ENCODE data around the gene CTSS. TPM values are rescaled to one million over a fixed set of nuclear protein-coding genes. Genes with fewer than 3 reads are reported as not detected.
A peak's percentile ranks its signal among the peaks of the same experiment; 100 is the strongest.

Gene CTSS
- total and polyA plus RNA-seq, 2 experiments from 2014 or later, result 5.2 to 10.4 TPM

- Histone ChIP-seq H3K4me1 (ENCODE audit: insufficient read depth) (no peaks in the 10 kb centered on the region), H3K9me3 (ENCODE audit: low read depth) (no peaks in the 10 kb centered on the region), H3K36me3 (replicated peaks; ENCODE audit: insufficient read depth, low read depth) (no peaks in the 10 kb centered on the region), H3K27me3 (no peaks in the 10 kb centered on the region), H2AFZ (peak within 1 kb of the TSS; percentile 59), H3K79me2 (peaks cover 25% of the 10 kb centered on the region), H4K20me1 (ENCODE audit: insufficient read depth, poor library complexity, severe bottlenecking) (no peaks in the 10 kb centered on the region), H3K4me3 (peak within 1 kb of the TSS; percentile 38), H3K9me2 (replicated peaks; ENCODE audit: insufficient read depth) (no peaks in the 10 kb centered on the region), H3K27ac (peak within 1 kb of the TSS; percentile 29), H3K4me2 (peak within 1 kb of the TSS; percentile 83)
- WGBS (ENCODE audit: low lambda C conversion rate, missing lambda C conversion rate), result 7% methylated on average over 18 of the region's 18 CpGs
- DNase-seq (ENCODE audit: low spot score), result peak; percentile 95
- TF ChIP-seq EZH2 (IDR thresholded peaks at IDR 0.05; ENCODE audit: borderline replicate concordance) (no peak), CTCF (IDR thresholded peaks at IDR 0.05; ENCODE audit: poor library complexity) (no peak), EZH2phosphoT487 (IDR thresholded peaks at IDR 0.05; ENCODE audit: low read depth, severe bottlenecking, unreplicated experiment) (no peak)
These were observed 68.3 kb downstream of the CTSS start, which contains the start of gene GOLPH3L for GRCh38 chr1:150696995-150697927. Gene GOLPH3L (minus strand): TSS chr1:150697154. CDS start chr1:150694838, 2,316 bp downstream.

- DNase-seq (ENCODE audit: low spot score), result peak; percentile 4
- Histone ChIP-seq H3K79me2 (peaks cover 25% of the 10 kb centered on the region), H3K27ac (peak overlapping the region; percentile 29), H3K4me3 (peak overlapping the region; percentile 38), H3K4me2 (peak overlapping the region; percentile 83), H3K9me2 (replicated peaks; ENCODE audit: insufficient read depth) (no peaks in the 10 kb centered on the region), H3K4me1 (ENCODE audit: insufficient read depth) (no peaks in the 10 kb centered on the region), H4K20me1 (ENCODE audit: insufficient read depth, poor library complexity, severe bottlenecking) (no peaks in the 10 kb centered on the region), H2AFZ (peak overlapping the region; percentile 48), H3K9me3 (ENCODE audit: low read depth) (no peaks in the 10 kb centered on the region), H3K36me3 (replicated peaks; ENCODE audit: insufficient read depth, low read depth) (no peaks in the 10 kb centered on the region), H3K27me3 (no peaks in the 10 kb centered on the region)
- WGBS (ENCODE audit: low lambda C conversion rate, missing lambda C conversion rate), result 1% methylated on average over 6 of the region's 6 CpGs
- no peak for TF ChIP-seq EZH2 (IDR thresholded peaks at IDR 0.05; ENCODE audit: borderline replicate concordance)
- TF ChIP-seq CTCF (IDR thresholded peaks at IDR 0.05; ENCODE audit: poor library complexity), result no peak
- TF ChIP-seq EZH2phosphoT487 (IDR thresholded peaks at IDR 0.05; ENCODE audit: low read depth, severe bottlenecking, unreplicated experiment), result no peak
These were observed 69.0 kb downstream of the CTSS start for GRCh38 chr1:150696590-150696989.

- WGBS (ENCODE audit: low lambda C conversion rate, missing lambda C conversion rate), result 56% methylated on average over 1 of the region's 1 CpG
- Histone ChIP-seq H3K9me2 (replicated peaks; ENCODE audit: insufficient read depth) (no peaks in the 10 kb centered on the region), H3K4me2 (peak overlapping the region; percentile 83), H3K4me3 (peak overlapping the region; percentile 38), H3K27me3 (no peaks in the 10 kb centered on the region), H3K79me2 (peaks cover 28% of the 10 kb centered on the region), H4K20me1 (ENCODE audit: insufficient read depth, poor library complexity, severe bottlenecking) (no peaks in the 10 kb centered on the region), H3K27ac (peak overlapping the region; percentile 29), H2AFZ (no peak overlapping the region), H3K36me3 (replicated peaks; ENCODE audit: insufficient read depth, low read depth) (no peaks in the 10 kb centered on the region), H3K4me1 (ENCODE audit: insufficient read depth) (no peaks in the 10 kb centered on the region), H3K9me3 (ENCODE audit: low read depth) (no peaks in the 10 kb centered on the region)
- no peak for DNase-seq (ENCODE audit: low spot score)
- TF ChIP-seq CTCF (IDR thresholded peaks at IDR 0.05; ENCODE audit: poor library complexity) (no peak), EZH2 (IDR thresholded peaks at IDR 0.05; ENCODE audit: borderline replicate concordance) (no peak), EZH2phosphoT487 (IDR thresholded peaks at IDR 0.05; ENCODE audit: low read depth, severe bottlenecking, unreplicated experiment) (no peak)
These were observed 69.4 kb downstream of the CTSS start for GRCh38 chr1:150696162-150696561.

Data from hepatocyte (in vitro differentiated cells).